GM23338 (cell line): ENCODE results near the gene TP53BP2. TPM values are rescaled to one million over a fixed set of nuclear protein-coding genes. Genes with fewer than 3 reads are reported as not detected.

ENCODE experiments used
- ATAC-seq: fragments of 200-7000 bp; cut with Tn5 transposase; 3 replicates; pipeline ENCODE4 v1.9.1; 2020
- DNase-seq: peaks from one replicate; pipeline ENCODE4 v3.0.0-alpha.2; 2015; ENCODE audit warnings: low spot score
- H2AFZ ChIP-seq: fragments of 200-600 bp; sonication (generic); 2 replicates; pipeline ENCODE4 v1.8.0; 2016; ENCODE audit warnings: antibody characterized with exemption, mild to moderate bottlenecking, moderate library complexity
- H3F3A ChIP-seq: fragments of 200-600 bp; sonication (generic); replicated peaks from 2 replicates; pipeline ENCODE4 v1.8.0; 2017; ENCODE audit warnings: antibody characterized with exemption, mixed run types, low read depth
- H3K27ac ChIP-seq: fragments of 200-600 bp; sonication (generic); 2 replicates; pipeline ENCODE4 v1.6.1; 2016; ENCODE audit warnings: low read depth
- H3K27me3 ChIP-seq: fragments of 200-600 bp; sonication (generic); 2 replicates; pipeline ENCODE4 v1.8.0; 2016; ENCODE audit warnings: mild to moderate bottlenecking, mixed run types, moderate library complexity; ENCODE audit not compliant: insufficient read depth
- H3K36me3 ChIP-seq: fragments of 200-600 bp; sonication (generic); 2 replicates; pipeline ENCODE4 v1.8.0; 2016; ENCODE audit warnings: mild to moderate bottlenecking; ENCODE audit not compliant: insufficient read depth
- H3K4me1 ChIP-seq: fragments of 200-600 bp; sonication (generic); 2 replicates; pipeline ENCODE4 v1.8.0; 2016; ENCODE audit warnings: mild to moderate bottlenecking, moderate library complexity; ENCODE audit not compliant: insufficient read depth
- H3K4me2 ChIP-seq: fragments of 200-600 bp; sonication (generic); 2 replicates; pipeline ENCODE4 v1.7.1; 2017; ENCODE audit warnings: mixed run types
- H3K4me3 ChIP-seq: fragments of 200-600 bp; sonication (generic); 2 replicates; pipeline ENCODE4 v1.6.1; 2016; ENCODE audit warnings: mixed run types
- H3K79me2 ChIP-seq: fragments of 200-600 bp; sonication (generic); replicated peaks from 2 replicates; pipeline ENCODE4 v1.8.0; 2017; ENCODE audit warnings: mild to moderate bottlenecking; ENCODE audit not compliant: insufficient read depth
- H3K9me2 ChIP-seq: fragments of 200-600 bp; sonication (generic); 2 replicates; pipeline ENCODE4 v1.8.0; 2017; ENCODE audit not compliant: insufficient read depth
- H4K20me1 ChIP-seq: fragments of 200-600 bp; sonication (generic); replicated peaks from 2 replicates; pipeline ENCODE4 v1.8.0; 2017; ENCODE audit warnings: mild to moderate bottlenecking; ENCODE audit not compliant: insufficient read depth
- H3K27ac Mint-ChIP-seq: 2 replicates; pipeline ENCODE4 v1.8.0; 2020; ENCODE audit warnings: inconsistent platforms, mild to moderate bottlenecking, moderate library complexity, mixed read lengths
- H3K27me3 Mint-ChIP-seq: 3 replicates; pipeline ENCODE4 v1.8.0; 2022; ENCODE audit warnings: low read depth, mild to moderate bottlenecking, moderate library complexity, mixed read lengths, inconsistent platforms; ENCODE audit not compliant: insufficient read depth, poor library complexity
- H3K36me3 Mint-ChIP-seq: 3 replicates; pipeline ENCODE4 v1.8.0; 2021; ENCODE audit warnings: low read depth, mild to moderate bottlenecking, inconsistent platforms, moderate library complexity, mixed read lengths
- H3K4me1 Mint-ChIP-seq: 3 replicates; pipeline ENCODE4 v1.8.0; 2020; ENCODE audit warnings: mild to moderate bottlenecking, inconsistent platforms, mixed read lengths
- H3K4me3 Mint-ChIP-seq: 3 replicates; pipeline ENCODE4 v1.8.0; 2021; ENCODE audit warnings: moderate library complexity, mild to moderate bottlenecking, inconsistent platforms, mixed read lengths
- H3K9me3 Mint-ChIP-seq: 3 replicates; pipeline ENCODE4 v1.8.0; 2020; ENCODE audit warnings: moderate library complexity, mild to moderate bottlenecking, inconsistent platforms, mixed read lengths
- EZH2 ChIP-seq: fragments of 200-600 bp; sonication (generic); IDR thresholded peaks from one replicate; pipeline ENCODE4 v1.8.0; 2017; ENCODE audit warnings: antibody characterized with exemption, mild to moderate bottlenecking, low read depth; ENCODE audit not compliant: unreplicated experiment
- NANOG ChIP-seq: IDR thresholded peaks from 2 replicates; pipeline ENCODE4 v1.6.1; 2016; ENCODE audit warnings: antibody characterized with exemption, borderline replicate concordance
- POLR2AphosphoS5 ChIP-seq: IDR thresholded peaks from 2 replicates; pipeline ENCODE4 v1.6.1; 2016; ENCODE audit warnings: antibody characterized with exemption, low read depth
- polyA plus RNA-seq: library from polyadenylated mRNA; unstranded; fragments of >200 nt; fragmentation: Nextera tagmentation; extraction: Ambion mirVana; gene quantifications from 2 replicates; pipeline ENCODE4 v1.2.1, GENCODE V29; 2016
- total RNA-seq: library from RNA; depleted of rRNA; stranded (reverse); fragments of >200 nt; shearing (Covaris generic); gene quantifications from 2 replicates; pipeline ENCODE4 v1.2.3, GENCODE V29; 2014
- TF ChIP-seq, protein P1 (sequence below): IDR thresholded peaks from 2 replicates; pipeline ENCODE4 v1.6.1; 2016; ENCODE audit warnings: antibody characterized with exemption
- TF ChIP-seq, protein P2 (sequence below), 2 experiments: fragments of 200-600 bp in 1 of 2; sonication (generic) in 1 of 2; conservative IDR thresholded peaks; 2 replicates each; pipeline versions ENCODE4 v1.5.1 to v1.6.1; 2016 to 2017; ENCODE audit warnings: antibody characterized with exemption in 2 of 2, low read depth in 2 of 2, mild to moderate bottlenecking in 2 of 2, moderate library complexity in 1 of 2
- TF ChIP-seq, protein P3 (sequence below): IDR thresholded peaks from one replicate; pipeline ENCODE4 v1.6.1; 2018; ENCODE audit warnings: antibody characterized with exemption; ENCODE audit not compliant: unreplicated experiment

Gene TP53BP2
- total and polyA plus RNA-seq, 2 experiments from 2014 or later, result 10.1 to 32.9 TPM

DNA sequence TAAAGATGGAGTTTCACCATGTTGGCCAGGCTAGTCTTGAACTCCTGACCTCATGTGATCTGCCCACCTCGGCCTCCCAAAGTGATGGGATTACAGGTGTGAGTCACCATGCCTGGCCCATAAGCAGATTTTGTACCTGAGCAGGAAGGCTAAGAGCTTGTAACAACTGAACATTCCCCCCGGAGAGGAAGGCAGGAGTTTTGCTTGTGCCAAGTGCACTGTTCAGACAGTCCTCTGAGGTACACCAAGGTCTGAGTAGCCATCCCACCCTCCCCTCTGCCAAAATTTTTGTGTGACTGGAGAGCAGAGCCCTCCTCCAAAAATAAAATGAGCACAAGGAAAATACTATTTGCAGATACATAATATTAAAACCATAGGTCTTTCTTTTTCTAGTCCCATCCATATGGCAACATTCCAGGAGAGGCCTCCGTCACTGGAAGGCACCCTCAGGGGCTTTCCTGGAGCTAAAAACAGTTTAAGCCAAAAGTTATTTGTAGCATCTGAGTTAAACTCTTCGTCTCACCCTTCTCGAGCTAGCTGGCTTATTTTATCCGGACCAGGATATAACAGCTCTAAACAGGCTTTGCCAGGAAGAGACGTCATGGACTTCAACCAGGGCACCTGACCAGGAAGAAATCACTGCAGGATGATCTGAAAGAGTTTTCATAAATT, 106.2 kb downstream of the TP53BP2 start:
- Histone ChIP-seq H3K4me2 (no peak overlapping the region), H3K36me3 (no peaks in the 10 kb centered on the region), H4K20me1 (no peaks in the 10 kb centered on the region), H3F3A (no peaks in the 10 kb centered on the region), H3K4me3 (no peak overlapping the region), H2AFZ (no peak overlapping the region), H3K9me2 (no peaks in the 10 kb centered on the region), H3K4me1 (peaks cover 8% of the 10 kb centered on the region), H3K27ac (no peak overlapping the region), H3K79me2 (no peaks in the 10 kb centered on the region), H3K27me3 (no peaks in the 10 kb centered on the region)
- no peak for DNase-seq
- H3K9me3 Mint-ChIP-seq, result no peaks in the 10 kb centered on the region
- peaks cover 15% of the 10 kb centered on the region for H3K4me1 Mint-ChIP-seq
- no peak overlapping the region for H3K4me3 Mint-ChIP-seq
- no peak for ATAC-seq
- H3K36me3 Mint-ChIP-seq, result no peaks in the 10 kb centered on the region
- peaks cover 3% of the 10 kb centered on the region for H3K27me3 Mint-ChIP-seq
- no peak overlapping the region for H3K27ac Mint-ChIP-seq
- TF ChIP-seq, protein P1, sequence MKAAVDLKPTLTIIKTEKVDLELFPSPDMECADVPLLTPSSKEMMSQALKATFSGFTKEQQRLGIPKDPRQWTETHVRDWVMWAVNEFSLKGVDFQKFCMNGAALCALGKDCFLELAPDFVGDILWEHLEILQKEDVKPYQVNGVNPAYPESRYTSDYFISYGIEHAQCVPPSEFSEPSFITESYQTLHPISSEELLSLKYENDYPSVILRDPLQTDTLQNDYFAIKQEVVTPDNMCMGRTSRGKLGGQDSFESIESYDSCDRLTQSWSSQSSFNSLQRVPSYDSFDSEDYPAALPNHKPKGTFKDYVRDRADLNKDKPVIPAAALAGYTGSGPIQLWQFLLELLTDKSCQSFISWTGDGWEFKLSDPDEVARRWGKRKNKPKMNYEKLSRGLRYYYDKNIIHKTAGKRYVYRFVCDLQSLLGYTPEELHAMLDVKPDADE, result no peak
- TF ChIP-seq, protein P2, sequence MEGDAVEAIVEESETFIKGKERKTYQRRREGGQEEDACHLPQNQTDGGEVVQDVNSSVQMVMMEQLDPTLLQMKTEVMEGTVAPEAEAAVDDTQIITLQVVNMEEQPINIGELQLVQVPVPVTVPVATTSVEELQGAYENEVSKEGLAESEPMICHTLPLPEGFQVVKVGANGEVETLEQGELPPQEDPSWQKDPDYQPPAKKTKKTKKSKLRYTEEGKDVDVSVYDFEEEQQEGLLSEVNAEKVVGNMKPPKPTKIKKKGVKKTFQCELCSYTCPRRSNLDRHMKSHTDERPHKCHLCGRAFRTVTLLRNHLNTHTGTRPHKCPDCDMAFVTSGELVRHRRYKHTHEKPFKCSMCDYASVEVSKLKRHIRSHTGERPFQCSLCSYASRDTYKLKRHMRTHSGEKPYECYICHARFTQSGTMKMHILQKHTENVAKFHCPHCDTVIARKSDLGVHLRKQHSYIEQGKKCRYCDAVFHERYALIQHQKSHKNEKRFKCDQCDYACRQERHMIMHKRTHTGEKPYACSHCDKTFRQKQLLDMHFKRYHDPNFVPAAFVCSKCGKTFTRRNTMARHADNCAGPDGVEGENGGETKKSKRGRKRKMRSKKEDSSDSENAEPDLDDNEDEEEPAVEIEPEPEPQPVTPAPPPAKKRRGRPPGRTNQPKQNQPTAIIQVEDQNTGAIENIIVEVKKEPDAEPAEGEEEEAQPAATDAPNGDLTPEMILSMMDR (conservative IDR thresholded peaks at IDR 0.05; ENCODE audit: low read depth in 2 of 2), result no peak
- TF ChIP-seq POLR2AphosphoS5 (no peak), NANOG (no peak)
- TF ChIP-seq, protein P3, sequence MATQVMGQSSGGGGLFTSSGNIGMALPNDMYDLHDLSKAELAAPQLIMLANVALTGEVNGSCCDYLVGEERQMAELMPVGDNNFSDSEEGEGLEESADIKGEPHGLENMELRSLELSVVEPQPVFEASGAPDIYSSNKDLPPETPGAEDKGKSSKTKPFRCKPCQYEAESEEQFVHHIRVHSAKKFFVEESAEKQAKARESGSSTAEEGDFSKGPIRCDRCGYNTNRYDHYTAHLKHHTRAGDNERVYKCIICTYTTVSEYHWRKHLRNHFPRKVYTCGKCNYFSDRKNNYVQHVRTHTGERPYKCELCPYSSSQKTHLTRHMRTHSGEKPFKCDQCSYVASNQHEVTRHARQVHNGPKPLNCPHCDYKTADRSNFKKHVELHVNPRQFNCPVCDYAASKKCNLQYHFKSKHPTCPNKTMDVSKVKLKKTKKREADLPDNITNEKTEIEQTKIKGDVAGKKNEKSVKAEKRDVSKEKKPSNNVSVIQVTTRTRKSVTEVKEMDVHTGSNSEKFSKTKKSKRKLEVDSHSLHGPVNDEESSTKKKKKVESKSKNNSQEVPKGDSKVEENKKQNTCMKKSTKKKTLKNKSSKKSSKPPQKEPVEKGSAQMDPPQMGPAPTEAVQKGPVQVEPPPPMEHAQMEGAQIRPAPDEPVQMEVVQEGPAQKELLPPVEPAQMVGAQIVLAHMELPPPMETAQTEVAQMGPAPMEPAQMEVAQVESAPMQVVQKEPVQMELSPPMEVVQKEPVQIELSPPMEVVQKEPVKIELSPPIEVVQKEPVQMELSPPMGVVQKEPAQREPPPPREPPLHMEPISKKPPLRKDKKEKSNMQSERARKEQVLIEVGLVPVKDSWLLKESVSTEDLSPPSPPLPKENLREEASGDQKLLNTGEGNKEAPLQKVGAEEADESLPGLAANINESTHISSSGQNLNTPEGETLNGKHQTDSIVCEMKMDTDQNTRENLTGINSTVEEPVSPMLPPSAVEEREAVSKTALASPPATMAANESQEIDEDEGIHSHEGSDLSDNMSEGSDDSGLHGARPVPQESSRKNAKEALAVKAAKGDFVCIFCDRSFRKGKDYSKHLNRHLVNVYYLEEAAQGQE, result no peak

DNA sequence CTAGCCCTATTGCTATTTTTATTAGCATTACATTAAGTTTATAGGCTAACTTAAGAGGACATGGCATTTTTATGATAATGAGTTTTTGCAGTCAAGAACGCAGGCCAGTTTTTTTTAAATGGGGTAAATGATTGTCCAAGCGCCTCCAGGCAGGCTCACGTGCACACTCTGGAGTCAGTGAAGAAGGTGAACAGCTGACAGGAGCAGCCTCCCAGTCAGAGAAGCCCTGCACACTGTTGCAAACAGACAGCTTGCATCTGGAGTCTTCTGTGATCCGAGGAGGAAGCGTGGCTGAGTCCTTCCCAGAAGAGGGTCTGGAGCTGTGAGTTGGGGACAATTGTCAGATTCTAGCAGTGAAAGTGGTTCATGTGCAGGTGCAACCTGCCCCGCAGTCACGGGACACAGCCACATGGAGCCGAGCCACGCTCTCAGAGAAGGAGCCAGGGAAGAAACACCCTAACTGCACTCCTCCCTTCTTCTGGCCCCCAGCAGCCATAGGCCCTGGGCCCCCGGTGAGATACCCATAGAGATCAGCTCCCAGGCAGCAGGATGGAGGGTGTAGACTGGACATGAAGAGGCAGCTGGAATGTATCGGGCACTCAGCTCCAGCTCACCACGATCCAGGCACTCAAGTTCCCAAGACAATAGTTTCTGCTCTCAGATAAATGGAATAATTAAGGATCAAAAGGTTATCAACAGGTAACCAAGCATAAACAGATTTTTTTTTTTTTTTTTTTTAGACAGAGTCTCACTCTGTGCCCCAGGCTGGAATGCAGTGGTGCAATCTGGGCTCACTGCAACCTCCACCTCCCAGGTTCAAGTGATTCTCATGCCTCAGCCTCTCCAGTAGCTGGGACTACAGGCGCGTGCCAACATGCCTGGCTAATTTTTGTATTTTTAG, 107.0 kb downstream of the TP53BP2 start:
- no peak overlapping the region for H3K27ac ChIP-seq
- H3K9me3 Mint-ChIP-seq, result no peaks in the 10 kb centered on the region; the same call in 2 of the 3 replicates
- no peaks in the 10 kb centered on the region for H3F3A ChIP-seq
- H4K20me1 ChIP-seq, result no peaks in the 10 kb centered on the region; the same call in 1 of the 2 replicates
- H3K79me2 ChIP-seq, result no peaks in the 10 kb centered on the region
- H3K27ac Mint-ChIP-seq, result no peak overlapping the region
- no peaks in the 10 kb centered on the region for H3K9me2 ChIP-seq
- no peak for ATAC-seq
- H3K4me2 ChIP-seq, result no peak overlapping the region
- H3K27me3 ChIP-seq, result 0 out of 2 replicates have a peak, but pooled peaks cover under 1% of the 10 kb centered on the region
- H3K4me3 ChIP-seq, result no peak overlapping the region
- H3K36me3 ChIP-seq, result no peaks in the 10 kb centered on the region
- H3K36me3 Mint-ChIP-seq, result no peaks in the 10 kb centered on the region
- H3K4me3 Mint-ChIP-seq, result no peak overlapping the region
- H2AFZ ChIP-seq, result no peak overlapping the region
- H3K4me1 ChIP-seq, result peaks cover 16% of the 10 kb centered on the region
- peaks cover 10% of the 10 kb centered on the region for H3K27me3 Mint-ChIP-seq
- peaks cover 23% of the 10 kb centered on the region for H3K4me1 Mint-ChIP-seq
- DNase-seq, result no peak
- TF ChIP-seq EZH2, result no peak
